Embryonic facial prominence (tissue), 1 donor: ENCODE results near the gene CLEC4G.
"Not testable (repeated sequence)": the region's sequence is repeated elsewhere in the genome, so short reads cannot be mapped to it uniquely, and the experiment has no call there.

ENCODE experiments used
- DNase-seq: peaks from one replicate; pipeline ENCODE4 v3.0.0-alpha.2; 2016; ENCODE audit errors: extremely low spot score

CLEC4G gene, protein sequence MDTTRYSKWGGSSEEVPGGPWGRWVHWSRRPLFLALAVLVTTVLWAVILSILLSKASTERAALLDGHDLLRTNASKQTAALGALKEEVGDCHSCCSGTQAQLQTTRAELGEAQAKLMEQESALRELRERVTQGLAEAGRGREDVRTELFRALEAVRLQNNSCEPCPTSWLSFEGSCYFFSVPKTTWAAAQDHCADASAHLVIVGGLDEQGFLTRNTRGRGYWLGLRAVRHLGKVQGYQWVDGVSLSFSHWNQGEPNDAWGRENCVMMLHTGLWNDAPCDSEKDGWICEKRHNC

DNA sequence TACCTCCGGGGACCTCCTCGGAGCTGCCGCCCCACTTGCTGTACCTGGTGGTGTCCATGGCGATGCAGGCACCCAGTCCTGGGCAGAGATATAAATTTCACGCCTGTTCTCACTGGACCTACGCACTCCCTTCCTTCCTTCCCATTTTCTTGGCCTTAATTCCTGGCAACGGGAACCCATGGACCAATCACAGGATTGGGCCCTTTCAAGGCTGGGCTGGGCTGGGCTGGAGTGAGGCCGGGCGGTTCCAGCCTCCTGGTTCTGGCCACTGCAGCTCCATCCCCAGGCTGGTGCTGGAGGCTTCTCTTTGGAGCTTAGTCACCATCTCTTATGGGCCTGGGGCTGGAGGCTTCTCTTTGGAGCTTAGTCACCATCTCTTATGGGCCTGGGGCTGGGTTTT lies at the start of gene CLEC4G:
Gene CLEC4G (minus strand): TSS at position 66 of the 400 bp plus-strand sequence. CDS start 8 bp downstream, at position 58.
- no peak for DNase-seq

DNA sequence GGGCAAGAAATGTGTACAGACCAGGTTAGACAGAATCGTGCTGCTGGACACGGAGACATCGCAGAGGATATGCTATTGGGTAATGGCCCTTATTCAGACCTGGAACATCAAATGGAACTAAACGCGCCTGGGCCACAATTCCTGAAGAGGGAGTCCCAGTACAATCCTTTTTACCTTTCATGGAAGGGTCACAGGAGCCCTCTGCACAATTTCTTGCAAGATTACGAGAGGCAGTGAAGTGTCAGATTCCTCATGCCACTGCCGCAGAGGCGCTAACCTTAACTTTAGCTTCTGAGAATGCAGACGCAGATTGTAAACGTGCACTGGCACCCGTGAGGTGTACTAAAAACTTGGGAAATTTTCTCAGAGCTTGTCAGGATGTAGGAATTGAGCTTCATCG lies 49.2 kb upstream of the CLEC4G start:
- DNase-seq: no peak

DNA sequence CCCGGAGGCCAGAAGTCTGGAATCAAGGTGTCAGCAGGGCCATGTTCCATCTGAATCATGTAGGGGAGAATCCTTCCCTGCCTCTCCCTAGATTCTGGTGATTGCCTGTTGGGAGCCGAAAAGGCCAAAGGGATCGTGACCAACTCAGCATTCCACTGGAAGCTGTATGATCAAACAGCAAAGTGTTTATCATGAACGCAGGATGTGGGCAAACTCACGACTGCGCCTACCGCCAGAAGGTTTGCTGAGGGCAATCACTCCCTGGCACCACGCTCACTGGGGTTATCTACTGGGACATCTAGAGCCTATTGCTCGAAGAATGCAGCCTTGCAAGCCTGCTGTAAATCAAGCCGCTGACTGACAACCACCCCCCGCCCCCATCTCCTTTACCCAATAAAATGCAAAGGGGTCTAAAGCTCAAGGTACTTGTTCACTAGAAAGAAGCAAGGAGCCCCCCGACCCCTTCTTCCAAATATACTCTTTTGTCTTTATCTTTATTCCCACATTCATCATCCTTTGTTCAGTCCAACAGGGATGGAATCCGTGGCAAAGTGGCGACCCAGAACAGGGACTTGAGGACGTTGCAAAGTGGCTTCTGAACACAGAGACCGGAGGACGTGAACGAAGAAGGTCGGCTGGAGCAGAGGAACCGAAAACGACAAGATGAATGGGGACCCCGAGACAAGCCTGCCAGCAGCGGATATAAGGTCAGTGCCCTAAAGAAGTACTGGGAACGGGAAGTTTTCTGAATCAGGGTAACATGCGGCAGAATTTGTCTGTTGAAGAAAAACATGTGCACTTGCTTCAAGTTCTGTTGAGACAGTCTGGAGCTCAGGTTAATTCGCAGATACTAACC lies 47.9 kb upstream of the CLEC4G start:
- no peak for DNase-seq

GRCh38 chr19:7778081-7778480 lies 46.2 kb upstream of the CLEC4G start:
- no peak for DNase-seq

DNA sequence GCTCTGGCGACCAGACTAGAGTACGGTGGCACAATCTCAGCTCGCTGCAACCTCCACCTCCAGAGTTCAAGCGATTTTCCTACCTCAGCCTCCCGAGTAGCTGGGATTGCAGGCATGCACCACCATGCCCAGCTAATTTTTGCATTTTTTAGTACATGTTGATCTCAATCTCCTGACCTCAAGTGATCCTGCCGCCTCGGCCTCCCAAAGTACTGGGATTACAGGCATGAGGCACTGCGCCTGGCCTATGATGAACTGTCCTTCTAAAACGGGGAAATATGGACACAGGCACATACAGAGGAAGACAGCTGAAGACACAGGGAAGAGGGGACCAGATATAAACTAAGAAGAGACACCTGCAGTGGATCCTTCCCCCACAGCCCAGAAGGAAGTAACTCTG lies 43.9 kb upstream of the CLEC4G start:
- no peak for DNase-seq

GRCh38 chr19:7773841-7774240 lies 41.9 kb upstream of the CLEC4G start:
- DNase-seq: no peak

DNA sequence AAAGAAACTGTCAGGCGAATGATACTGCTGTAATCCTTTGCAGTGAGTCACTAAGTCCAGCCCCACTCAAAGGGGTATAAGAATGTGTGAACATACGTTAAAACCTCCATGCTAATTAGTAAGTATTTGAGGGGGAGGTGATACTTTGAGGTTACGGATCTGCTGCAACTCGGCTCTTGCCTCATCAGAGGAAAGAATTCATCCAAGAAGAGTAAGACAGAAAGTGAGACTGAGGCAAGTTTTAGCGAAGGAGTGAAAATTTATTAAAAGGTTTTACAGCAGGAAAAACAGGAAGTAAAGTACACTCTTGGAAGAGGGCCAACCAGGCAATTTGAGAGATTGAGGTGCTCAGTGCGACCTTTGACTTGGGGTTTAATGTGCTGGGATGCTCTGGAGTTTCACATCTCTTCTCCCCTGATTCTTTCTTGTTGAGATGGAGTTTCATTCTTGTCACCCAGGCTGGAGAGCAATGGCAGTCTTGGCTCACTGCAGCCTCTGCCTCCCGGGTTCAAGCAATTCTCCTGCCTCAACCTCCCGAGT lies 40.9 kb upstream of the CLEC4G start:
- DNase-seq: no peak

- DNase-seq: no peak
These were observed 39.2 kb upstream of the CLEC4G start for GRCh38 chr19:7771072-7771471.

DNA sequence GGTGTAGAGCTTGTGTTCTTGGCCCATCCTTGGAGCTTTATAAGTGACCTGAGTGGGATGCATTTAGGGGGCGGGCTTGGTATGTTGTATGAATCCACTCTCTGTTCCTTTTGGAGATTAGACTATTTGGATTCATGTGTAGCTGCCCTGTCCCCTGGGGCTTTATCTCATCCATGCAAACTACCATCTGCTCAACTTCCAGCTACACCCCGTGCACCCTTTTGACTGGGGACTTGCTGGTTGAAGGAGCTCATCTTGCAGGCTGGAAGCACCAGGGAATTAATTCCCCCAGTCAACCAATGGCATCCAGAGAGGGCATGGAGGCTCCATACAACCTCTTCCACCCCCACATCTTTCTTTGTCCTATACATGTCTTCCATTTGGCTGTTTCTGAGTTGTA lies 37.3 kb upstream of the CLEC4G start:
- no peak for DNase-seq

DNA sequence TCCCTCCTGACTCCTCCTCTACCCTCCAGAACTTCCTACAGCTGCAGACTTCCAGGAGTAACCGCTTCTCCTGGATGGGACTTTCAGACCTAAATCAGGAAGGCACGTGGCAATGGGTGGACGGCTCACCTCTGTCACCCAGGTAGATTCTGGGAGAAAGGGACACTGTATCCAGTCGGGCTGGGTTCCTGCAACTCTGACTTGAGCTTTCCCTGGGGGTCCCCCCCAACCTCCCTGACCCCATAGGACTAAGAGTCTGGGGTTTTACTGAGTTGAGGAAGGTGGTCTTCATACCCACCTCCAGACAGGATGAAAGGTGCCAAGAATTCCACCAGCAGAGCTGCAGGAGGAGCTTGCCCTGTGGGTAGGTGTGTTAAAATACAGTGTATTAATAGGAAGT lies 35.6 kb upstream of the CLEC4G start:
- DNase-seq: no peak

GRCh38 chr19:7766535-7766934 lies 34.6 kb upstream of the CLEC4G start:
- DNase-seq: no peak

DNA sequence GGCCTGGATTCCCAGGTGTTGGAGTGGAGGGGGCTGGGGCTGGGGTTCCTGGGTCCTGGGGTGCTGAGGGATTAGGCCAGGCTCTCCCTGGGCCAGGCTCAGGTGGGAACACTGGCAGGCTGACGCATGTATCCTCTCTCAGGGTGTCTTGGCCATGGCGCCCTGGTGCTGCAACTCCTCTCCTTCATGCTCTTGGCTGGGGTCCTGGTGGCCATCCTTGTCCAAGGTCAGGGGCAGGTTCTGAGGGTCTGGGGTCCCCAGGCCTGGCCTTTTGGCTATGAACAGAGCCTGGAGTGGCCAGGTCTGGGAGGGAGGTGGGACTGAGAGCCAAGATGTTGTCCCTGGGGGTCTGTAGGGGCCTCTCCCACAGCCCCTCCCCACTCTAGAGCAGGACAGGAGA lies 33.1 kb upstream of the CLEC4G start:
- DNase-seq: not testable (repeated sequence)

- DNase-seq: not testable (repeated sequence)
These were observed 32.2 kb upstream of the CLEC4G start for GRCh38 chr19:7764157-7764556.

GRCh38 chr19:7763696-7764095 lies 31.8 kb upstream of the CLEC4G start:
- DNase-seq: no peak

- DNase-seq: no peak
These were observed 30.9 kb upstream of the CLEC4G start, which contains the start of gene CLEC4M for GRCh38 chr19:7762719-7763293. Gene CLEC4M, plus strand, starts transcription at chr19:7763243. Its CDS starts 24 bp downstream, at chr19:7763267.

DNA sequence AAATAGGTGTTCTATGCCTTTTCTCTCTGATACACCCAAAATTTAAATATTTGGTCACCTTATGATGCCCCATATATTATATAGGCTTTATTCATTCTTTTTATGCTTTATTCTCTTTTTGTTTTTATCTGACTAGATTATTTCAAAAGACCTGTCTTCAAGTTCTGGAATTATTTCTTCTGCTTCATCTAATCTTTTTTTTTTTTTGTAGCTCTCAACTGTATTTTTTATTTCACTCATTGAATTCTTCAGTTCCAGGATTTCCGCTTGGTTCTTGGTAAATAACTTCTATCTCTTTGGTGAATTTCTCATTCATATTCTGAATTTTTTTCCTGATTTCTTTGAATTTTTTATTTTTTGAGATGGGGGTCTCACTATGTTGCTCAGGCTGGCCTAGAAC lies 27.2 kb upstream of the CLEC4G start:
- no peak for DNase-seq

- no peak for DNase-seq
These were observed 25.4 kb upstream of the CLEC4G start for GRCh38 chr19:7757358-7757757.

GRCh38 chr19:7756258-7756657 lies 24.3 kb upstream of the CLEC4G start:
- DNase-seq: no peak

DNA sequence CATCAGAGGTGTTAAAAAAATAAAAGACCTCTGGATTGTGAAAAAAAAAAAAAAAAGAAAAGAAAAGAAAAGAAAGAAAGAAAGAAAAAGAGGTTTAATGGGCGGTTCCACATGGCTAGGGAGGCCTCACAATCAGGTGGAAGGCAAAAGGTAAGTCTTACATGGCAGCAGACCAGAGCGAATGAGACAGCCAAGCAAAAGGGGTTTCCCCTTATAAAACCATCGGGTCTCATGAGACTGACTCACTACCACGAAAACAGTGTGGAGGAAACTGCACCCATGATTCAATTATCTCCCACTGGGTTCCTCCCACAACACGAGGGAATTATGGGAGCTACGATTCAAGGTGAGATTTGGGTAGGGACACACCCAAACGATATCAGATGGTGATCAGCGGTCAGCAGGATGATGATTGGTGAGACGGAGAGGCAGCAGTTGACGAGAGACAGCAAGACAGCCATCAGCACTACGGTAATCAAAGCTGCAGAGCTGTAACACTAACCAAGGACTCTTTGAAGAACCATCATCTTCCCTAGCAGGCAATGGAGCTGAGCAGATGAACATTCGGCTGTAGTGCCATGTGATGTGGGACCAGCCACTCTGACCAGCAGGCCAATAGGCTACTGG lies 19.4 kb upstream of the CLEC4G start:
- DNase-seq: no peak

DNA sequence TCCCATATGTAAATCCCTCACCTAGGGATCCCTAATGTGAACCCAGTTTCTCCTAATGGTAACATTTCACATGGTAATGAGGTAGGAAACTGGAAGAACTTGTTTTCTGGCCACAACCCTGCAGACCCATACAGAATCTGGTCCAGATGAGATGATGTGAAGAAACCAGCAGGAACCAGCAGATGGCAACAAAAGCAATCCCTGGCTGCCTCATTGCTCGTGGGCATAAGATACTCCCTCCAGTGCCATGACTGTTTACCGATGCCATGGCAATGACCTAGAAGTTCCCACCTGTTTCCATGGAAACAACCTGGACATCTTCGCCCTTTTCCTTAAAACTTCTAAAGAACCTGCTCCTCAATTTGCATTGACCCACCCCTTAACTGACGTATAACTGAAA lies 16.8 kb upstream of the CLEC4G start:
- no peak for DNase-seq

DNA sequence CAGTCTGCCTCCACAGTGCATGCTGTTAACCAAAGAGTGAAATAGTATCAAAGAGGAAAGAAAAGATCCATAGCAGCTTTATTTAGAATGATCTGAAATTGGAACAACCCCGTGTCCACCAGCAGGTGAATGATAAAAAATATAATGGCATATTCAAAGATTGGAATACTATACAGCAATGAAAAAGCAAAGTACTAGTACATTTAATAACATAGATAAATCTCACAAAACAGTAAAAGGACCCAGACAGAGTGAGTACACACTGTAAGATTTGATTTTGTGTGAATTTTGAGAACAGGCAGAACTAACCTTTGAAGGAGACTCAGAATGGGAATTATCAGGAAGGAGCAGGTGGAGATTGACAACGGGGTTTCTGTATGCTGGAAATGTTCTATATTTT lies 16.3 kb upstream of the CLEC4G start:
- no peak for DNase-seq
